Ovary (tissue), 9 donors: ENCODE results near the gene TACC2. TPM values are rescaled to one million over a fixed set of nuclear protein-coding genes. Genes with fewer than 3 reads are reported as not detected.
A peak's percentile ranks its signal among the peaks of the same experiment; 100 is the strongest.

Experiments
- DNase-seq, 5 donors: peaks; one replicate each; pipeline ENCODE4 v3.0.0-alpha.2; 2019 to 2020
- H3K27ac ChIP-seq, 2 donors: fragments of 200-600 bp; one replicate each; pipeline versions ENCODE4 v1.5.1 to v1.8.0; 2019 to 2022
- H3K27me3 ChIP-seq: fragments of 200-600 bp; one replicate; pipeline ENCODE4 v1.8.0; 2022
- H3K36me3 ChIP-seq: fragments of 200-600 bp; sonication (generic); one replicate; pipeline ENCODE4 v1.5.1; 2019
- H3K4me1 ChIP-seq: one replicate; pipeline ENCODE4 v1.8.1; 2013; ENCODE audit warnings: mild to moderate bottlenecking, moderate library complexity; ENCODE audit not compliant: insufficient read depth
- H3K4me3 ChIP-seq: fragments of 200-600 bp; sonication (generic); one replicate; pipeline ENCODE4 v1.5.1; 2017
- H3K9me3 ChIP-seq, 2 donors: fragments of 200-600 bp in 1 of 2; sonication (generic) in 1 of 2; one replicate each; pipeline versions ENCODE4 v1.5.1 to v1.8.1; 2013 to 2019; ENCODE audit warnings: mild to moderate bottlenecking in 1 of 2, moderate library complexity in 1 of 2
- CTCF ChIP-seq, 3 donors: fragments of 450-650 bp in 2 of 3; fragments of 200-600 bp in 1 of 3; IDR thresholded peaks; one replicate each; pipeline versions ENCODE4 v1.5.1 to v1.8.0; 2016 to 2022; ENCODE audit warnings: antibody characterized with exemption in 3 of 3, mild to moderate bottlenecking in 1 of 3
- EP300 ChIP-seq: sonication (generic); formaldehyde crosslinking; IDR thresholded peaks from one replicate; pipeline ENCODE4 v1.6.1; 2017; ENCODE audit warnings: antibody characterized with exemption
- POLR2A ChIP-seq: fragments of 450-650 bp; IDR thresholded peaks from one replicate; pipeline ENCODE4 v1.6.1; 2017; ENCODE audit warnings: antibody characterized with exemption, mild to moderate bottlenecking, moderate library complexity
- WGBS, 3 donors: extraction: QIAGEN DNeasy Blood & Tissue Kit in 1 of 3; methylation state at CpG; one replicate each; pipeline versions ENCODE4 v1.1.5 to v1.1.7; 2013 to 2017; 5-methylcytosine and 5-hydroxymethylcytosine counted together
- intact Hi-C, 4 donors: fragments of 100-400 bp; cut with DNase I; formaldehyde crosslinking; loops; one replicate each; pipeline versions ENCODE4 v1.11.0 to v1.15.1; 2022 to 2023
- polyA plus RNA-seq, 2 donors: library from polyadenylated mRNA; stranded (reverse); fragments of 200-250 nt in 1 of 2; fragments of 350-450 nt in 1 of 2; fragmentation: Illumina TruSeq in 1 of 2; extraction: RNeasy Lipid Tissue Mini Kit (QIAGEN cat#74804) in 1 of 2; gene quantifications; one replicate each; pipeline ENCODE4 v1.2.3, GENCODE V29; 2013 to 2014
- total RNA-seq, 7 donors: library from RNA; depleted of rRNA in 2 of 7; stranded (reverse); fragments of >200 nt in 2 of 7; fragmentation: NEBNext Ultra II Directional in 3 of 7; extraction: Animal tissue kit (Norgen Biotek cat#: 25700) in 3 of 7; gene quantifications; one replicate each; pipeline versions ENCODE4 v1.1.0 to v1.2.4, GENCODE V29; 2016 to 2023
- donor health status: DM: no; HTN: no; CAD: no; lungs with moderate emphysema.
- donor health status: DM: no; HTN: no; CAD: no.
- donor health status: Bipolar disorder and iron deficiency.
- donor health status: DM: yes; HTN: yes; CAD: no.
- donor health status: DM: no; HTN: no; CAD: no.
- donor health status: DM: yes; HTN: yes; CAD: no.

Gene TACC2
- total and polyA plus RNA-seq, 9 donors, result 6.1 to 66.4 (median 14.2) TPM

GRCh38 chr10:122276611-122277208 is 287.7 kb downstream of the TACC2 start:
- Histone ChIP-seq H3K4me1 (no peaks in the 10 kb centered on the region), H3K9me3 (no peaks in the 10 kb centered on the region), H3K36me3 (no peaks in the 10 kb centered on the region), H3K27ac (no peak overlapping the region), H3K27me3 (no peaks in the 10 kb centered on the region), H3K4me3 (no peak overlapping the region)
- DNase-seq, result peak in 1 of 5 donors; percentile 10
- WGBS, 3 donors, result 88 to 89% (median 88%) methylated on average over 6 of the region's 6 CpGs
- no peak for TF ChIP-seq EP300
- no peak for TF ChIP-seq CTCF (IDR thresholded peaks at IDR 0.05)
- no peak for TF ChIP-seq POLR2A
- intact Hi-C loops, result no loop called here

GRCh38 chr10:122277526-122278136 is 288.7 kb downstream of the TACC2 start:
- no peaks in the 10 kb centered on the region for H3K9me3 ChIP-seq
- no peak overlapping the region for H3K27ac ChIP-seq
- TF ChIP-seq EP300, result no peak
- H3K4me3 ChIP-seq, result no peak overlapping the region
- 79 to 82% (median 80%) methylated on average over 10 of the region's 10 CpGs for WGBS, 3 donors
- DNase-seq, result peak in 1 of 5 donors; percentile 7
- H3K4me1 ChIP-seq, result no peaks in the 10 kb centered on the region
- no peaks in the 10 kb centered on the region for H3K27me3 ChIP-seq
- intact Hi-C loops, result no loop called here
- no peaks in the 10 kb centered on the region for H3K36me3 ChIP-seq

GRCh38 chr10:122279725-122280141 is 290.8 kb downstream of the TACC2 start:
- Histone ChIP-seq H3K9me3 (no peaks in the 10 kb centered on the region), H3K4me1 (no peaks in the 10 kb centered on the region), H3K27me3 (no peaks in the 10 kb centered on the region), H3K4me3 (no peak overlapping the region), H3K27ac (no peak overlapping the region), H3K36me3 (no peaks in the 10 kb centered on the region)
- intact Hi-C loops, result no loop called here
- 25 to 42% (median 29%) methylated on average over 9 of the region's 9 CpGs for WGBS, 3 donors
- no peak for TF ChIP-seq CTCF (IDR thresholded peaks at IDR 0.05)
- no peak for TF ChIP-seq POLR2A
- no peak for TF ChIP-seq EP300
- DNase-seq, result peak in 1 of 5 donors; percentile 20

- DNase-seq, result no peak
- H3K27ac ChIP-seq, result no peak overlapping the region
- H3K4me1 ChIP-seq, result no peaks in the 10 kb centered on the region
- no peaks in the 10 kb centered on the region for H3K36me3 ChIP-seq
- H3K9me3 ChIP-seq, result no peaks in the 10 kb centered on the region
- TF ChIP-seq EP300 (no peak), POLR2A (no peak), CTCF (IDR thresholded peaks at IDR 0.05) (no peak)
- no peaks in the 10 kb centered on the region for H3K27me3 ChIP-seq
- no peak overlapping the region for H3K4me3 ChIP-seq
- WGBS, 3 donors, result 73 to 75% (median 74%) methylated on average over 7 of the region's 7 CpGs
- intact Hi-C loops, result no loop called here
Measured at GRCh38 chr10:122280156-122280555, 291.2 kb downstream of the TACC2 start.

GRCh38 chr10:122281018-122281626 is 292.2 kb downstream of the TACC2 start:
- Histone ChIP-seq H3K4me3 (no peak overlapping the region), H3K36me3 (no peaks in the 10 kb centered on the region), H3K27me3 (no peaks in the 10 kb centered on the region), H3K9me3 (no peaks in the 10 kb centered on the region), H3K27ac (no peak overlapping the region), H3K4me1 (no peaks in the 10 kb centered on the region)
- 87 to 92% (median 88%) methylated on average over 7 of the region's 7 CpGs for whole genome bisulfite sequencing, 3 donors
- TF ChIP-seq CTCF (IDR thresholded peaks at IDR 0.05) (no peak), EP300 (no peak), POLR2A (no peak)
- intact Hi-C loops, result no loop called here
- peak in 1 of 5 donors; percentile 2 for DNase-seq
